IgD-negative memory B cell (primary cell): ENCODE results near the gene MICAL3. TPM values are rescaled to one million over a fixed set of nuclear protein-coding genes. Genes with fewer than 3 reads are reported as not detected.

ENCODE experiments used
- H3K27ac Mint-ChIP-seq, 3 donors: one replicate each; pipeline ENCODE4 v1.8.0; 2020 to 2022; ENCODE audit warnings: mild to moderate bottlenecking in 3 of 3, mixed read lengths in 3 of 3, moderate library complexity in 1 of 3
- H3K27me3 Mint-ChIP-seq: one replicate; pipeline ENCODE4 v1.8.0; 2021; ENCODE audit warnings: mixed read lengths
- H3K36me3 Mint-ChIP-seq: one replicate; pipeline ENCODE4 v1.8.0; 2020; ENCODE audit warnings: mild to moderate bottlenecking, mixed read lengths
- H3K4me1 Mint-ChIP-seq, 3 donors: one replicate each; pipeline ENCODE4 v1.8.0; 2020 to 2022; ENCODE audit warnings: mixed read lengths in 3 of 3, mild to moderate bottlenecking in 1 of 3
- H3K4me3 Mint-ChIP-seq, 4 donors: one replicate each; pipeline ENCODE4 v1.8.0; 2020 to 2022; ENCODE audit warnings: mild to moderate bottlenecking in 4 of 4, mixed read lengths in 4 of 4, moderate library complexity in 3 of 4
- H3K9me3 Mint-ChIP-seq, 3 donors: one replicate each; pipeline ENCODE4 v1.8.0; 2020 to 2021; ENCODE audit warnings: mixed read lengths in 3 of 3, mild to moderate bottlenecking in 1 of 3
- polyA plus RNA-seq: library from polyadenylated mRNA; unstranded; fragments of 300-500 nt; fragmentation: Illumina TruSeq; gene quantifications from one replicate; pipeline ENCODE4 v1.2.3, GENCODE V29; 2021

The MICAL3 gene
- polyA plus RNA-seq, 1 donor from 2014 or later: 12.0 TPM

GRCh38 chr22:17916226-17916889 lies 108.0 kb downstream of the MICAL3 start:
- no peaks in the 10 kb centered on the region for H3K9me3 Mint-ChIP-seq
- H3K27me3 Mint-ChIP-seq: no peaks in the 10 kb centered on the region
- H3K27ac Mint-ChIP-seq: no peak overlapping the region
- peaks cover 22 to 44% (median 27%) of the 10 kb centered on the region in 3 donors for H3K4me1 Mint-ChIP-seq
- H3K4me3 Mint-ChIP-seq: no peak overlapping the region
- H3K36me3 Mint-ChIP-seq: no peaks in the 10 kb centered on the region

- Mint-ChIP-seq H3K36me3 (peaks cover 2% of the 10 kb centered on the region), H3K27me3 (no peaks in the 10 kb centered on the region)
These were observed 108.7 kb downstream of the MICAL3 start for GRCh38 chr22:17915676-17916075.

GRCh38 chr22:17915188-17915587 lies 109.2 kb downstream of the MICAL3 start:
- H3K9me3 Mint-ChIP-seq: no peaks in the 10 kb centered on the region
- no peaks in the 10 kb centered on the region for H3K27me3 Mint-ChIP-seq
- H3K36me3 Mint-ChIP-seq: peaks cover 2% of the 10 kb centered on the region
- H3K27ac Mint-ChIP-seq: peak overlapping the region in 1 of 3 donors; percentile 12
- H3K4me1 Mint-ChIP-seq: peaks cover 19 to 42% (median 33%) of the 10 kb centered on the region in 3 donors
- no peak overlapping the region for H3K4me3 Mint-ChIP-seq

More at GRCh38 chr22:17915676-17916075, 108.7 kb downstream of the MICAL3 start:
- Mint-ChIP-seq H3K4me1 (peaks cover 24 to 43% (median 28%) of the 10 kb centered on the region in 3 donors), H3K4me3 (peak overlapping the region in 1 of 4 donors; percentile 18), H3K27ac (peak overlapping the region in 1 of 3 donors; percentile 12), H3K9me3 (no peaks in the 10 kb centered on the region)

DNA sequence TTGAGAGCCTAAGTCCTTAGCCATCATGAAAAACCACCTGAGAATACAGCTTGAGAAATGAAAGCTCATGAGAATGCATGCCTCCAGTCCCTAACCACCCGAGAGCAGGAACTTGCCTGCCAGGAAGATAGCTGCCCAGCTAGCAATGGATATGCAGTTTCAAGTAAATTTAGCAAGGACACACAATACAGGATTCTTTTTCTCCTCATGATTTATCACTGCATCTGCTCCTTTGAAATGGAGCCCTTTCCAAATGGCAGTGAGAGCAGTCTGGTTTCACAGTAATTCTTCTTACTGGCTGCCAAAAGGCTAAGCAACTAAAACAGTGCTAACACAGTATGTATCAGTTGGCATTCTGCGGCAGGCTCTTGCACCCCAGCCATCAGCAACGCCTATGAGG lies 109.9 kb downstream of the MICAL3 start:
- Mint-ChIP-seq H3K27ac (peak overlapping the region in 1 of 3 donors; percentile 12), H3K36me3 (peaks cover 2% of the 10 kb centered on the region), H3K4me3 (no peak overlapping the region), H3K9me3 (no peaks in the 10 kb centered on the region), H3K4me1 (peaks cover 15 to 39% (median 38%) of the 10 kb centered on the region in 3 donors), H3K27me3 (no peaks in the 10 kb centered on the region)

GRCh38 chr22:17913801-17914347 lies 110.5 kb downstream of the MICAL3 start:
- peak overlapping the region in 1 of 3 donors; percentile 12 for H3K27ac Mint-ChIP-seq
- peaks cover 12 to 42% (median 36%) of the 10 kb centered on the region in 3 donors for H3K4me1 Mint-ChIP-seq
- no peak overlapping the region for H3K4me3 Mint-ChIP-seq
- H3K9me3 Mint-ChIP-seq: no peaks in the 10 kb centered on the region
- H3K27me3 Mint-ChIP-seq: no peaks in the 10 kb centered on the region
- H3K36me3 Mint-ChIP-seq: peaks cover 2% of the 10 kb centered on the region

- Mint-ChIP-seq H3K9me3 (no peaks in the 10 kb centered on the region), H3K4me1 (peaks cover 12 to 42% (median 37%) of the 10 kb centered on the region in 3 donors), H3K27ac (peak overlapping the region in 2 of 3 donors; percentile 47 to 82), H3K27me3 (no peaks in the 10 kb centered on the region), H3K36me3 (peaks cover 2% of the 10 kb centered on the region), H3K4me3 (peak overlapping the region in 1 of 4 donors; percentile 83)
These were observed 111.2 kb downstream of the MICAL3 start for GRCh38 chr22:17912945-17913721.

DNA sequence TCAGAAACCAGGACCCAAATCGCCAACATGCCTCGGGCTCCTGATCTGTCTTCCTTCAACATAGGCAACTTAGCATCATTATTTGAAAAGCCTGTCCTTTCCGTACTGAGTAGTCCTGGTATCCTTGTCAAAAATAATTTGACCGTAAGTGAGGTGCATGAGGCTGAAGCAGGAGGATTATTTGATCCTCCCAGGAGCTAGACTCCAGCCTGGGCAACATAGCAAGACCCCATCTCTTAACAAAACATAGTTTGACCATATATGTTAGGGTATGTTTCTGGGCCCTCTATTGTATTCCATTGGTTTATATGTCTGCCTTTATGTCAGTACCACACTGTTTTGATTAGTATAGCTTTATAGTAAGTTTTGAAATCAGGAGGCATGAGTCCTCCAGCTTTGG lies 112.5 kb downstream of the MICAL3 start:
- Mint-ChIP-seq H3K4me3 (peak overlapping the region in 1 of 4 donors; percentile 27), H3K9me3 (no peaks in the 10 kb centered on the region), H3K27me3 (no peaks in the 10 kb centered on the region), H3K36me3 (peaks cover 4% of the 10 kb centered on the region), H3K27ac (peak overlapping the region in 1 of 3 donors; percentile 47), H3K4me1 (peaks cover 12 to 42% (median 39%) of the 10 kb centered on the region in 3 donors)

- H3K27me3 Mint-ChIP-seq: no peaks in the 10 kb centered on the region
- H3K27ac Mint-ChIP-seq: peak overlapping the region in 2 of 3 donors; percentile 33 to 47
- peaks cover 5% of the 10 kb centered on the region for H3K36me3 Mint-ChIP-seq
- H3K4me1 Mint-ChIP-seq: peaks cover 12 to 42% (median 40%) of the 10 kb centered on the region in 3 donors
- peak overlapping the region in 1 of 4 donors; percentile 12 for H3K4me3 Mint-ChIP-seq
- no peaks in the 10 kb centered on the region for H3K9me3 Mint-ChIP-seq
These were observed 113.1 kb downstream of the MICAL3 start for GRCh38 chr22:17911312-17911705.

- no peaks in the 10 kb centered on the region for H3K27me3 Mint-ChIP-seq
- H3K36me3 Mint-ChIP-seq: peaks cover 5% of the 10 kb centered on the region
- H3K4me3 Mint-ChIP-seq: peak overlapping the region in 1 of 4 donors; percentile 70
- H3K9me3 Mint-ChIP-seq: no peaks in the 10 kb centered on the region
- peak overlapping the region in 1 of 3 donors; percentile 80 for H3K27ac Mint-ChIP-seq
- peaks cover 12 to 42% (median 40%) of the 10 kb centered on the region in 3 donors for H3K4me1 Mint-ChIP-seq
These were observed 113.6 kb downstream of the MICAL3 start for GRCh38 chr22:17910561-17911311.

DNA sequence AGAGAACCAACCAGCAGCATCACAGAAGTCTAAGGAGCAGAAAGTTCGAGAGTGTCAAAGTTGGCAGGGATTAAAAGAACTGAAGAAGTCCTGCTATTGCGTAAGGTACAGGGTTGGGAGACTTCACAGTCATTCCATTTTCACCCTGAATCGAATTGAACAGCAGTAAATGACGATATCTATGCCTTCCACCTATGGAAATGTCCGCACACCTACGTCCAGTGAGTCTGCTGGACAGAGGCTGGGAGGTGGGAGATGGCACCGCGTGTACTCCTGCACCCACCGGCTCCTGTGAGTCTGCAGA lies 116.7 kb downstream of the MICAL3 start:
- Mint-ChIP-seq H3K4me3 (no peak overlapping the region), H3K4me1 (peaks cover 11 to 30% (median 27%) of the 10 kb centered on the region in 3 donors), H3K27ac (peak overlapping the region in 2 of 3 donors; percentile 39 to 82), H3K36me3 (peaks cover 5% of the 10 kb centered on the region), H3K9me3 (no peaks in the 10 kb centered on the region), H3K27me3 (no peaks in the 10 kb centered on the region)

DNA sequence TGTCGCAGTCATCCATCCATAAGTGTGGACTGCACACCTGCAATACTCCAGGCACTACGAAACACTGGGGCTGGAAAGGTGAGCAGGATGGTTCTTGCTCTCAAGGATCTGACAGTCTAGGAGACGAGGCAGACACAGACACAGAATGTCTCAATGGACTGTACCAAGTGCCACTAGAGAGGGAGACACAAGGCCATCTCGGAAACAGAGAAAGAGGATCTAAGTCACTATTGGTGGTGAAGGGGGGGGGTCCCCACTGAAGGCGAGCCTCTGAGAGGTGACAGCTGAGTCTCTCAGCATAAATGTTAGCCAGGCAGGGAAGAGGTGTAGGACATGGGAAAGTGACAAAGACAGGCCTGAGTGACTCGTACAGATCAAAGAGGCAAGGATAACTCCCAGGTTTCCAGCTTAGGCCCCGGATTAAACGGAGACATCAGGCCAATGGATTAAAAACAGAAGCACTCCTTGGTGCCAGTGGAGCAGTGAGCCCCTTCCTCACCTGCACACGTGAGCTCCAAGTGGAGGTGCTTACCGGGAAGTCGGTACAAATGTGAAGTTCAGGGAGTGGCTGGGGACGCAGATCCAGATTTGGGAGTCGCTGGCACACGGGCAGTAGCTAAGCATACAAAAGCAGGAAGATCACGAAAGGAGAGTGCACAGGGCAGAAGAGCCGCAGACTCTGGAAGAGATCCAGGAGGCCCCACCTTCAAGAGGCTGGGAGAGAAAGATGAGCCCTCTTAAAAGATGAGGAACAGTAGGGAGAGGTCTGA lies 117.2 kb downstream of the MICAL3 start:
- no peak overlapping the region for H3K4me3 Mint-ChIP-seq
- peaks cover 6% of the 10 kb centered on the region for H3K36me3 Mint-ChIP-seq
- H3K27ac Mint-ChIP-seq: peak overlapping the region in 2 of 3 donors; percentile 22 to 82
- H3K9me3 Mint-ChIP-seq: no peaks in the 10 kb centered on the region
- H3K4me1 Mint-ChIP-seq: peaks cover 11 to 32% (median 25%) of the 10 kb centered on the region in 3 donors
- no peaks in the 10 kb centered on the region for H3K27me3 Mint-ChIP-seq

GRCh38 chr22:17905445-17905844 lies 118.9 kb downstream of the MICAL3 start:
- Mint-ChIP-seq H3K4me3 (no peak overlapping the region), H3K36me3 (peaks cover 3% of the 10 kb centered on the region), H3K4me1 (peaks cover 3 to 19% (median 10%) of the 10 kb centered on the region in 3 donors), H3K27ac (peak overlapping the region in 1 of 3 donors; percentile 68), H3K9me3 (no peaks in the 10 kb centered on the region), H3K27me3 (no peaks in the 10 kb centered on the region)

- Mint-ChIP-seq H3K27ac (peak overlapping the region in 1 of 3 donors; percentile 14), H3K36me3 (peaks cover 3% of the 10 kb centered on the region), H3K4me3 (no peak overlapping the region), H3K27me3 (no peaks in the 10 kb centered on the region), H3K9me3 (no peaks in the 10 kb centered on the region), H3K4me1 (peaks cover 0 to 15% (median 7%) of the 10 kb centered on the region in 3 donors)
These were observed 120.6 kb downstream of the MICAL3 start for GRCh38 chr22:17903564-17904295.
